Activated CD4-positive, alpha-beta memory T cell treated with anti-CD3 and anti-CD28 coated beads for 36 hours (primary cell): Measurements from ENCODE around the gene MTHFD1. TPM values are rescaled to one million over a fixed set of nuclear protein-coding genes. Genes with fewer than 3 reads are reported as not detected.
A peak's percentile ranks its signal among the peaks of the same experiment; 100 is the strongest.

Experiments
- CTCF ChIA-PET: fragments of 350-600 bp; sonication (Branson Sonifier 250); formaldehyde crosslinking; loops from one replicate; lab custom pipeline; 2021; ENCODE audit warnings: antibody characterized with exemption, inconsistent platforms; lab: Charles Lee
- POLR2A ChIA-PET: fragments of 350-600 bp; sonication (Branson Sonifier 250); formaldehyde crosslinking; loops from one replicate; lab custom pipeline; 2021; ENCODE audit warnings: antibody characterized with exemption; lab: Charles Lee
- DNase-seq: peaks from one replicate; pipeline ENCODE4 v3.0.0-alpha.2; 2020
- H3K27ac Mint-ChIP-seq: one replicate; pipeline ENCODE4 v1.8.0; 2021; ENCODE audit warnings: mixed read lengths
- H3K27me3 Mint-ChIP-seq: one replicate; pipeline ENCODE4 v1.8.0; 2021; ENCODE audit warnings: mixed read lengths
- H3K36me3 Mint-ChIP-seq: one replicate; pipeline ENCODE4 v1.8.0; 2021; ENCODE audit warnings: mixed read lengths
- H3K4me1 Mint-ChIP-seq: one replicate; pipeline ENCODE4 v1.8.0; 2021; ENCODE audit warnings: low read depth, mixed read lengths
- H3K4me3 Mint-ChIP-seq: one replicate; pipeline ENCODE4 v1.8.0; 2021; ENCODE audit warnings: mild to moderate bottlenecking, mixed read lengths
- H3K9me3 Mint-ChIP-seq: one replicate; pipeline ENCODE4 v1.8.0; 2021; ENCODE audit warnings: mixed read lengths
- intact Hi-C: fragments of 100-400 bp; cut with micrococcal nuclease; formaldehyde crosslinking; loops from one replicate; pipeline ENCODE4 v1.15.1; 2023
- total RNA-seq, 2 experiments: library from RNA; stranded (reverse); gene quantifications; one replicate each; pipeline ENCODE4 v1.2.3, GENCODE V29; 2021

The MTHFD1 gene
- total RNA-seq, 2 experiments from 2014 or later = 212 to 221 TPM

- POLR2A ChIA-PET = no interaction called here
- Mint-ChIP-seq H3K27ac (peak overlapping the region; percentile 84), H3K36me3 (peaks cover 24% of the 10 kb centered on the region), H3K27me3 (no peaks in the 10 kb centered on the region), H3K4me1 (peaks cover 48% of the 10 kb centered on the region), H3K9me3 (no peaks in the 10 kb centered on the region), H3K4me3 (peak overlapping the region; percentile 56)
- intact Hi-C loops = loop anchor here (5.0 to 10.0 kb wide), 3 partner anchors 415 to 1025 kb away; partner anchors contain the start of genes CHURC1 and PPP2R5E
- CTCF ChIA-PET = no interaction called here
- DNase-seq = no peak
Measured at GRCh38 chr14:64500088-64500487, 111.9 kb downstream of the MTHFD1 start.

- Mint-ChIP-seq H3K9me3 (no peaks in the 10 kb centered on the region), H3K27ac (peak overlapping the region; percentile 98), H3K4me3 (peak overlapping the region; percentile 95), H3K4me1 (peaks cover 47% of the 10 kb centered on the region), H3K36me3 (peaks cover 31% of the 10 kb centered on the region), H3K27me3 (no peaks in the 10 kb centered on the region)
- DNase-seq = peak; percentile 18
- intact Hi-C loops = loop anchor here (2.0 to 10.0 kb wide), 5 partner anchors 17 to 1027 kb away; partner anchors contain the start of genes CHURC1, MTHFD1 and PPP2R5E
- POLR2A ChIA-PET = interaction anchor here (1.2 to 2.9 kb wide), 4 partner anchors 8 to 113 kb away, joined by 3 to 18 read pairs (median 5); partner anchors contain the start of gene MTHFD1
- CTCF ChIA-PET = interaction anchor here (0.9 to 3.2 kb wide), 5 partner anchors 9 to 72 kb away, joined by 3 to 27 read pairs (median 5); no protein-coding TSS in a partner anchor
Measured at GRCh38 chr14:64501411-64502171, 113.4 kb downstream of the MTHFD1 start.

- H3K27ac Mint-ChIP-seq = peak overlapping the region; percentile 98
- H3K9me3 Mint-ChIP-seq = no peaks in the 10 kb centered on the region
- POLR2A ChIA-PET = interaction anchor here (1.0 to 3.8 kb wide), 7 partner anchors 9 to 164 kb away, joined by 3 to 18 read pairs (median 5); partner anchors contain the start of genes HSPA2 and MTHFD1
- peaks cover 48% of the 10 kb centered on the region for H3K4me1 Mint-ChIP-seq
- H3K36me3 Mint-ChIP-seq = peaks cover 28% of the 10 kb centered on the region
- DNase-seq = peak; percentile 32
- H3K27me3 Mint-ChIP-seq = no peaks in the 10 kb centered on the region
- H3K4me3 Mint-ChIP-seq = peak overlapping the region; percentile 95
- CTCF ChIA-PET = interaction anchor here (1.3 to 3.2 kb wide), 4 partner anchors 8 to 73 kb away, joined by 4 to 27 read pairs (median 6); no protein-coding TSS in a partner anchor
- intact Hi-C loops = loop anchor here (2.0 to 10.0 kb wide), 5 partner anchors 18 to 1028 kb away; partner anchors contain the start of genes CHURC1, MTHFD1 and PPP2R5E
Measured at GRCh38 chr14:64502456-64502855, 114.3 kb downstream of the MTHFD1 start.

DNA sequence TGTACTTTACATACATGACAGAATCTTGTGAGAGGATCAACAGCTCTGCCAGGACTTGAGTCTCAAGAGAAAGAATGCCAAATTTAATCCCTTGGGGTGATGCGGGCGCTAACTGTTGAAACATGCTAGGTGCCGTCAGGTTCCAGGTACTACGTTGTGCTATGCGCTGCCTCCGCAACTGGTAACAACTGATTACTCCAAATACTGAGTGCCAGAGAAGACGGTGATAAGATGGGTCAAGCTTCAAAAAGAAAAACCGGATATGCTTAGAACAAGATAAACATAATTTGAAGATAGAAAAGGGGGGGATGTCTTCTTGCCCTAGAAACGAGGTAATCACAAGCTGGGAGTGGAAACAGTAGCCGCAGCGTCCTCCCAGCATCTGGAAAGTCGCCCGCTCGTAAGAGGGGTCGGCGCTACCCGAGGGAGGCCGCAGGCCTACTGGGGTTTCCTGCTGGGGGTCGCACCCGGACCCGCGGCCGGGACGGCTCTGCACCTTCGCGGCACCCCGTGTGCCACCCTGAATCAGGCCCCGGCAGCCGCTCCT lies 114.8 kb downstream of the MTHFD1 start:
- CTCF ChIA-PET = interaction anchor here (0.7 to 3.2 kb wide), 4 partner anchors 8 to 38 kb away, joined by 3 to 27 read pairs (median 4); partner anchors contain the start of gene HSPA2
- POLR2A ChIA-PET = interaction anchor here (1.0 to 3.8 kb wide), 6 partner anchors 8 to 164 kb away, joined by 3 to 18 read pairs (median 6); partner anchors contain the start of genes HSPA2 and MTHFD1
- no peaks in the 10 kb centered on the region for H3K27me3 Mint-ChIP-seq
- intact Hi-C loops = loop anchor here (1.0 to 10.0 kb wide), 7 partner anchors 8 to 1028 kb away; partner anchors contain the start of genes CHURC1, MTHFD1 and PPP2R5E
- H3K9me3 Mint-ChIP-seq = no peaks in the 10 kb centered on the region
- H3K36me3 Mint-ChIP-seq = peaks cover 28% of the 10 kb centered on the region
- peak overlapping the region; percentile 98 for H3K27ac Mint-ChIP-seq
- DNase-seq = peak; percentile 37
- H3K4me1 Mint-ChIP-seq = peaks cover 48% of the 10 kb centered on the region
- H3K4me3 Mint-ChIP-seq = peak overlapping the region; percentile 95

DNA sequence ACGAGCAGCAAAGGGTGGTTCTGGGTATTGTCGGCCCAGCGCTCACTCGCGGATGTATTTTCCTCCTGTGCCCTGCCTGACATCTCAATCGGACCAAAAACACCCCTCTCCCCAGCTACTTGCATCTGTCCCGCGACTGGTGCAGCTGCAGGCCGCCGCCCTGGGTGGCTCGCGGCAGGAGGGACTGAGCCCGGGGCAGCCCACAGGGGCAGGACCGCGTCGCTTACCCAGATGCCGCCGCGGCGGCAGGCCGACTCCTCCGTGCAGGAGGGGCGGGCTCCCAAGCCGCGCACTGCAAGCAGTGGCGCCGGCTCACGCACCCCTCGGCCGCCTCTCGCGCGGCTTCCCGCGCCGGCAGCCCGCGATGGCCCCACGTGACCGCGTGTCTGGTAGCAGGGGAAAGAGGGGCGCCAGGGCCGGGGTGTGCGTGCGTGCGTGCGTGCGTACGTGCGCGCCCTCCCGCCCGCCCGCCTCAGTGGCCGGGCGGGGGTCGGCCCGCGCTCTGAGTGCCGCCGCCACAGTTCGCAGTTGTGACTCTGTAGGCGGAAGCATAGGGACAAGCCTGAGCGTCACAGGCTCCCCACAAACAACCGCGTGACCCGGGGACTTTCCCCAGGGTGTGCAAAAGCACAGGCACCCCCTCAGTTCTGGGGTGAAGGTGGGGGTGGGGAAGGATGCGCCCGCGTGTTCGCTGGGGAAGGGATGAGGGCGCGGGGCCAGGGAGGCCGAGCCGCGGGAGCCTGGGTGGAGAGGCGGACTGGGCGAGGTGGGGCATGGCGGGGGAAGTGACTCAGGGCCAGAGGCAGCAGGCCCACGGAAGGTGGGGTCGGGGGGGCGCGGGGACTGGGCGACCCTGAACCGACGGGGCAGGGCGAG lies 115.5 kb downstream of the MTHFD1 start, which contains the start of gene ZBTB25:
Gene ZBTB25, minus strand, starts transcription at position 405 of the 876 bp plus-strand sequence. CDS start 13,305 bp downstream, outside the sequence.
- Mint-ChIP-seq H3K9me3 (no peaks in the 10 kb centered on the region), H3K27ac (peak within 1 kb of the TSS; percentile 100), H3K4me3 (peak within 1 kb of the TSS; percentile 95), H3K36me3 (peaks cover 27% of the 10 kb centered on the region), H3K27me3 (no peaks in the 10 kb centered on the region), H3K4me1 (peaks cover 53% of the 10 kb centered on the region)
- ChIA-PET CTCF (interaction anchor here (0.7 to 3.2 kb wide), 4 partner anchors 7 to 37 kb away, joined by 3 to 27 read pairs (median 4); partner anchors contain the start of gene HSPA2), POLR2A (interaction anchor here (0.9 to 3.8 kb wide), 11 partner anchors 8 to 862 kb away, joined by 3 to 18 read pairs (median 5); partner anchors contain the start of genes AKAP5, HSPA2 and MTHFD1)
- DNase-seq = peak; percentile 95
- intact Hi-C loops = loop anchor here (1.0 to 10.0 kb wide), 10 partner anchors 8 to 1029 kb away; partner anchors contain the start of genes CHURC1, MAX, MTHFD1 and PPP2R5E

DNA sequence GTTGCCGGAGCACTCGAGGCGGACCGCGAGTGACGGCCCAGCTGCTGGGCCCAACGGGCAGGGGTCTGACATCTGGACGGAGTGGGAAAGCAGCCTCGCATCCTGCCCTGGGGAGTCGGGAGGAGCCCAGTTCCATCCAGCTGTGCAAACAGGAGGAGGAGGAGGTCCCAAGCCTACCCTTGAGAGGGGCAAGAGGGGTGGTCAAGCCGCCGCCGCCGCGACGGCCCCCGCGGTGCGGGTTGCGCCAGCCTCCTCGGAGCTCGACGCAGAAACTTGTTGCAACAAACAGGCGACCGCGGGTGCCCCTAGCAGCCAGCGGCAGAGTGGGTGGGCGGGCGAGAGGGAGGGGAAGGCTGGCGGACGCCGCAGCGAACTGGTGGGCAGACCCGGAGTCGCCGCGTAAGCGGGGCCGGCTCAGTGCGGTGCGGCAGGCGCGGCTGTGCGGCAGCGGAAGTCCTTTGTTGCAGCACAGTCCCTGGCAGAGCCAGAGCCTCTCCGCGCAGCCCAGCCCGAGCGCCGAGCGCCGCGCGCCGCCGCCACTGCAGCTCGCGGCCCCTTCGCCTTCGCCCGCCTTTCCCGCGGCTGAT lies 116.2 kb downstream of the MTHFD1 start, which contains the start of gene ZBTB1:
Gene ZBTB1, plus strand, starts transcription at position 461 of the 587 bp plus-strand sequence. CDS start 16,735 bp downstream, outside the sequence.
- CTCF ChIA-PET = interaction anchor here (1.1 kb wide), 1 partner anchor 36 kb away, joined by 4 read pairs; the partner anchor contains the start of gene HSPA2
- POLR2A ChIA-PET = interaction anchor here (0.7 to 3.8 kb wide), 11 partner anchors 9 to 862 kb away, joined by 3 to 16 read pairs (median 5); partner anchors contain the start of genes AKAP5, HSPA2 and MTHFD1
- H3K36me3 Mint-ChIP-seq = peaks cover 23% of the 10 kb centered on the region
- peak within 1 kb of the TSS; percentile 100 for H3K27ac Mint-ChIP-seq
- no peaks in the 10 kb centered on the region for H3K27me3 Mint-ChIP-seq
- intact Hi-C loops = loop anchor here (2.0 to 10.0 kb wide), 6 partner anchors 82 to 1030 kb away; partner anchors contain the start of genes CHURC1, MAX and PPP2R5E
- H3K4me3 Mint-ChIP-seq = peak within 1 kb of the TSS; percentile 95
- peaks cover 53% of the 10 kb centered on the region for H3K4me1 Mint-ChIP-seq
- DNase-seq = peak; percentile 93
- H3K9me3 Mint-ChIP-seq = no peaks in the 10 kb centered on the region

DNA sequence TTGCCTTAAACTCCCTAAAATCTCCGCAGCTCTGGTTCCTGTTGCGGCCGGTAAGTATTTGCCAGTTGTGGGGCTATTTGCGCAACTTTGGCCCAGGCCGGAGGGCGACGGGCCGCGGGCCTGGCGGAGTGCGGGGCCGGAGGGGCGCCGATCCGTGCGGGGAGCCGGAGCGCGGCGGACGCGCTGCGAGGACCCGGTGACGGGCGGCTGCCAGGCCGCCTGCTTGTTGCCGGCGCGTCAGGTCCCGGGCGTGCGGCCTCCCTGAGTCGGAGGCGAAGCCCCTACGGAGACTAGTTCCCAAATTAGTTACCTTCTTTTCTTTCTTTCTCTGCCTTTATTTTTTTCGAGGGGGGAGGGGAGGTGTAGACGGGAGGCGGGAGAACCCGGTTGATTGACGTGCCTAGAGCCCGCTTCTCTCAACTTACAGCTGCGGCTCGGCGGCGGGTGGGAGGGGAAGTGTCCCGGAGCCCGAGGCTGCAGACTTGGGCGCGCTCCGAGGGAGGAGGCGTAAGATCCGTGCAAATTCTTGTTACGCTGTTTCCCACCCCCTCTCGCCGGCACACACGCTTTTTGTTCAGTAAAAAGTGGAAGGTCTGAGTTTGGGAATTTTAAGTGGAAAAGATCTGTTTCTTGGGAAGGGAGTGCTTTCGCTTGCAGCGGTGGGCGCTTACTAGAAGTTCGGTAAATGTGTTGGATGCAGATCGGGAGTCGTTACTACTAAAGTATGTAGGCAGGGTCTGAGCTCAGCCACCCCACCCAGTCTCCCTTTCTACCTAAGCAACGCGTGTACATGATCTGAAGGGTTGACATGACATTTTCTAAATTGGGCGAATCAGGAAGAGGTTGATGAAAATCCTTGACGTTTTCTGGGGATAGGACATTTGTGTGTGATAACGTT lies 117.0 kb downstream of the MTHFD1 start:
- H3K4me1 Mint-ChIP-seq = peaks cover 53% of the 10 kb centered on the region
- peaks cover 20% of the 10 kb centered on the region for H3K36me3 Mint-ChIP-seq

DNA sequence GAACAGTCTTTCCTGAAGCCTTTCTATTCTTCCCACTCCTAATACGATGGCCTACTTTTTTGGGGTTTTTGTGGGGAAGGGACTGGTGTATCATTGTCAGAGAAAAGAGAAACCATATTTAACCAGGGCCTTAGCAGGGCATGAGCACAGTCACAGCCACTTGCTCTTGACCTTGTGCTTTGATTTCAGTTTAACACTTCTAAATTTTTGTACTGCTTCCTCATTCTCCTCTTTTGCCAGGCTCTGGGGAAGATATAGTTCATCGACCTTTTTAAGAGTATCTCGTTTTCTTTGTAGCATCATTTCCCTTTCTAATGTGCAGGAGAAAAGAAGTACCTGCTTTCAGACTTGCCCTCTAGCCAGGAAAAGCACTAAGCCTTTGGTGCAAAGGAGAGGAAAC lies 118.6 kb downstream of the MTHFD1 start:
- POLR2A ChIA-PET = interaction anchor here (0.6 to 2.1 kb wide), 2 partner anchors 119 to 174 kb away, joined by 3 to 7 read pairs; partner anchors contain the start of gene MTHFD1
- CTCF ChIA-PET = interaction anchor here (0.6 to 1.8 kb wide), 2 partner anchors 9 to 34 kb away, joined by 3 to 5 read pairs; partner anchors contain the start of gene HSPA2
- H3K36me3 Mint-ChIP-seq = peaks cover 18% of the 10 kb centered on the region
- DNase-seq = no peak
- H3K27ac Mint-ChIP-seq = peak overlapping the region; percentile 100
- H3K4me3 Mint-ChIP-seq = peak overlapping the region; percentile 83
- H3K9me3 Mint-ChIP-seq = no peaks in the 10 kb centered on the region
- H3K27me3 Mint-ChIP-seq = no peaks in the 10 kb centered on the region
- intact Hi-C loops = loop anchor here (10.0 kb wide), 2 partner anchors 408 to 1032 kb away; partner anchors contain the start of gene CHURC1
- peaks cover 57% of the 10 kb centered on the region for H3K4me1 Mint-ChIP-seq

More for the DNA sequence above, 117.0 kb downstream of the MTHFD1 start:
- H3K27ac Mint-ChIP-seq = peak overlapping the region; percentile 100
- intact Hi-C loops = loop anchor here (1.0 to 10.0 kb wide), 8 partner anchors 35 to 1030 kb away; partner anchors contain the start of genes AKAP5, CHURC1, HSPA2 and MAX
- CTCF ChIA-PET = interaction anchor here (0.8 to 1.8 kb wide), 3 partner anchors 35 to 131 kb away, joined by 3 to 5 read pairs (median 4); partner anchors contain the start of gene HSPA2
- peak overlapping the region; percentile 83 for H3K4me3 Mint-ChIP-seq
- no peaks in the 10 kb centered on the region for H3K27me3 Mint-ChIP-seq
- POLR2A ChIA-PET = interaction anchor here (0.7 to 3.8 kb wide), 13 partner anchors 13 to 863 kb away, joined by 3 to 16 read pairs (median 4); partner anchors contain the start of genes AKAP5, HSPA2 and MTHFD1
- no peaks in the 10 kb centered on the region for H3K9me3 Mint-ChIP-seq
- peak; percentile 92 for DNase-seq
